Hepatocyte (in vitro differentiated cells): ENCODE results near the gene KCNJ4.

ENCODE experiments used
- EZH2 ChIP-seq: fragments of 200-600 bp; sonication (generic); IDR thresholded peaks from 2 replicates; pipeline ENCODE4 v1.6.1; 2016; ENCODE audit warnings: antibody characterized with exemption, mild to moderate bottlenecking, borderline replicate concordance
- TF ChIP-seq, protein P1 (sequence below): fragments of 200-600 bp; sonication (generic); IDR thresholded peaks from 2 replicates; pipeline ENCODE4 v1.5.1; 2016; ENCODE audit warnings: antibody characterized with exemption, mild to moderate bottlenecking; ENCODE audit not compliant: poor library complexity

DNA sequence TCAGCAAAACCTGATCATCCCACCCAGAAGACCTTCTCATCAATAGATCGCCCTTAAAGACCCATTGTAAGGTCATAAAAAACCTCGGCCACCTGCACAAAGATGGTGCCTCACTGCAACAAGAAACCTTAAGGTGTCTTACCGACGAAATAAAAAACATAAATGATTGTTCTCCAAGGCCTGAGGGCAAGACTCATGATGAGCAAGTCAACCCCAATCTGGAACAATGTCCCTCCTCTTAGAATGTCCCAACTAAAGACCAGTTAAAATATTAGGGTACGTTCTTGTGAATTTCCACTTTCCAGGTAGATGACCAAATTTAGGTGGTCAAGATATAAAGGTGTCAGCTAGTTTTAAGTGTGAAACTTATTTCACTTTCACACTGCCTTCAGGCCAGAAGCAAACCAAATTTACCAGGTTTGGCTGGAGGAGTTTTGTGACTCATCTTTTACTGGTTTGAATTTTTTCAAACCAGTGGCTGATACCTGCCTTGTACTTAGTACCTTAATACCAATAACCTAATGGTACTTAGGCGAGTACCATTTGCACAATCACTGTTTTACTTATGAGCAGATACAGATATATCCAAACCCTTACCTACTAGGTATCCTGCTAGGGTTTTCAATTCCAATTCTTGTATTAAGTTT lies 27.8 kb upstream of the KCNJ4 start:
- TF ChIP-seq, protein P1, sequence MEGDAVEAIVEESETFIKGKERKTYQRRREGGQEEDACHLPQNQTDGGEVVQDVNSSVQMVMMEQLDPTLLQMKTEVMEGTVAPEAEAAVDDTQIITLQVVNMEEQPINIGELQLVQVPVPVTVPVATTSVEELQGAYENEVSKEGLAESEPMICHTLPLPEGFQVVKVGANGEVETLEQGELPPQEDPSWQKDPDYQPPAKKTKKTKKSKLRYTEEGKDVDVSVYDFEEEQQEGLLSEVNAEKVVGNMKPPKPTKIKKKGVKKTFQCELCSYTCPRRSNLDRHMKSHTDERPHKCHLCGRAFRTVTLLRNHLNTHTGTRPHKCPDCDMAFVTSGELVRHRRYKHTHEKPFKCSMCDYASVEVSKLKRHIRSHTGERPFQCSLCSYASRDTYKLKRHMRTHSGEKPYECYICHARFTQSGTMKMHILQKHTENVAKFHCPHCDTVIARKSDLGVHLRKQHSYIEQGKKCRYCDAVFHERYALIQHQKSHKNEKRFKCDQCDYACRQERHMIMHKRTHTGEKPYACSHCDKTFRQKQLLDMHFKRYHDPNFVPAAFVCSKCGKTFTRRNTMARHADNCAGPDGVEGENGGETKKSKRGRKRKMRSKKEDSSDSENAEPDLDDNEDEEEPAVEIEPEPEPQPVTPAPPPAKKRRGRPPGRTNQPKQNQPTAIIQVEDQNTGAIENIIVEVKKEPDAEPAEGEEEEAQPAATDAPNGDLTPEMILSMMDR: no peak
- TF ChIP-seq EZH2: no peak
